ENCODE measurements around the gene RFNG.

Gene RFNG

GRCh38 chr17:82013772-82014321 is 37.8 kb downstream of the RFNG start:
- no peak for DNase-seq (ENCODE audit: low read depth in 2 of 2)

GRCh38 chr17:82013341-82013740 is 38.3 kb downstream of the RFNG start:
- DNase-seq (ENCODE audit: low read depth in 2 of 2), result no peak

- no peak for DNase-seq (ENCODE audit: low read depth in 2 of 2)
These were observed 38.8 kb downstream of the RFNG start for GRCh38 chr17:82012640-82013295.

GRCh38 chr17:82012261-82012639 is 39.4 kb downstream of the RFNG start:
- no peak for DNase-seq (ENCODE audit: low read depth in 2 of 2)

- no peak for DNase-seq (ENCODE audit: low read depth in 2 of 2)
These were observed 39.9 kb downstream of the RFNG start for GRCh38 chr17:82011617-82012187.

GRCh38 chr17:82010575-82011525 is 40.8 kb downstream of the RFNG start:
- DNase-seq (ENCODE audit: low read depth in 2 of 2), result no peak

- DNase-seq (ENCODE audit: low read depth in 2 of 2), result no peak
These were observed 42.2 kb downstream of the RFNG start for GRCh38 chr17:82009413-82009812.

- DNase-seq (ENCODE audit: low read depth in 2 of 2), result no peak
These were observed 42.6 kb downstream of the RFNG start for GRCh38 chr17:82008941-82009405.

GRCh38 chr17:82008258-82008940 is 43.2 kb downstream of the RFNG start:
- DNase-seq (ENCODE audit: low read depth in 2 of 2), result no peak

- DNase-seq (ENCODE audit: low read depth in 2 of 2), result no peak
These were observed 43.9 kb downstream of the RFNG start for GRCh38 chr17:82007495-82008257.

GRCh38 chr17:82007228-82007494 is 44.5 kb downstream of the RFNG start:
- DNase-seq (ENCODE audit: low read depth in 2 of 2), result no peak

- DNase-seq (ENCODE audit: low read depth in 2 of 2), result no peak
These were observed 45.0 kb downstream of the RFNG start for GRCh38 chr17:82006468-82007227.

GRCh38 chr17:82005701-82006348 is 45.8 kb downstream of the RFNG start:
- DNase-seq (ENCODE audit: low read depth in 2 of 2), result no peak

GRCh38 chr17:82004517-82005455 is 46.8 kb downstream of the RFNG start:
- no peak for DNase-seq (ENCODE audit: low read depth in 2 of 2)

- DNase-seq (ENCODE audit: low read depth in 2 of 2), result no peak
These were observed 47.9 kb downstream of the RFNG start for GRCh38 chr17:82003411-82004381.

- no peak for DNase-seq (ENCODE audit: low read depth in 2 of 2)
These were observed 50.0 kb downstream of the RFNG start for GRCh38 chr17:82001571-82002056.

- no peak for DNase-seq (ENCODE audit: low read depth in 2 of 2)
These were observed 50.6 kb downstream of the RFNG start for GRCh38 chr17:82000803-82001570.

Measured in activated CD8-positive, alpha-beta memory T cell treated with anti-CD3 and anti-CD28 coated beads for 4 hours (primary cell).